HG02970 (cell line): ENCODE results near the gene OR11G2.
"Not testable (repeated sequence)": the region's sequence is repeated elsewhere in the genome, so short reads cannot be mapped to it uniquely, and the experiment has no call there.

Experiments
- ATAC-seq: cut with Tn5 transposase; IDR thresholded peaks from one replicate; pipeline ENCODE4 v1.9.1; 2021; ENCODE audit warnings: mild to moderate bottlenecking, moderate library complexity, moderate number of reproducible peaks; ENCODE audit not compliant: unreplicated experiment, low FRiP score

The OR11G2 gene

DNA sequence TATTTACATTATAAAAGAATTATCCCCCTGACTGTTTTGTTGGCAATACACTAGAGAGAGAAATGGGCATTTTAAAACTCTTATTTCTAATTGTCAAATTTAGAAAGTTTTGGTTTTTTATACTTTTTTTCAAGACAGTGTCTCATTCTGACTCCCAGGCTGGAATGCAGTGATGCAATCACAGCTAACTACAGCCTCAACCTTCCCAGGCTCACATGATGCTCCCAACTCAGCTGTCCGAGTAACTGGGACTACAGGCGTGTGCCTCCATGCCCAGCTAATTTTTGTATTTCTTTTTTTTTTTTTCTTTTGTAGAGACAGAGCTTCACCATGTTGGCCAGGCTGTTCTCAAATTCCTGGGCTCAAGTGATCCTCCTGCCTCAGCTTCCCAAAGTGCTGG, 24.5 kb downstream of the OR11G2 start:
- ATAC-seq, result no peak

DNA sequence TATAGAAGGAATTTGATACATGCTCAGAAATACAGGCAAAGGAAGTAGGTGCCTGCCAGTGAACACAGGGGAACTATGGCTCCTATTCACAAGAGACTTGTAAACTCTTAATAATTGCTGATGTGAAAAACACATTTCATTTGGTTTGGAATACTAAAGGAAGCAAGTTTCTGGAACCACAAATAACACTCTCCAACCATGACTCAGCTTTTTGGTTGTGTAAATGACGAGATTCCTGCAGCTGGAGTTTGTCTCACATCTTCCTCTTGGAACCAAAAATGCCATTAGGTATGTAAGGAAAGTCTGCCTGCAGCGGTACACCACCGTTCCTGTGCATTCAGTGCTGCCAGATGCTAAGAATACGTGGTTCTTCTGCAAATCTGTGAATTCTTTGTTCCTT, 28.3 kb downstream of the OR11G2 start:
- no peak for ATAC-seq

- no peak for ATAC-seq
Measured at GRCh38 chr14:20223410-20223809, 32.7 kb downstream of the OR11G2 start, which contains the start of gene OR11H6. Gene OR11H6, plus strand, starts transcription at chr14:20223710. Its CDS starts 0 bp downstream, at chr14:20223710.

GRCh38 chr14:20228681-20229080, 38.0 kb downstream of the OR11G2 start, which contains the start of gene OR11H7:
Gene OR11H7, plus strand, starts transcription at chr14:20228981.
- no peak for ATAC-seq

GRCh38 chr14:20235415-20235814, 44.7 kb downstream of the OR11G2 start:
- ATAC-seq, result not testable (repeated sequence)

DNA sequence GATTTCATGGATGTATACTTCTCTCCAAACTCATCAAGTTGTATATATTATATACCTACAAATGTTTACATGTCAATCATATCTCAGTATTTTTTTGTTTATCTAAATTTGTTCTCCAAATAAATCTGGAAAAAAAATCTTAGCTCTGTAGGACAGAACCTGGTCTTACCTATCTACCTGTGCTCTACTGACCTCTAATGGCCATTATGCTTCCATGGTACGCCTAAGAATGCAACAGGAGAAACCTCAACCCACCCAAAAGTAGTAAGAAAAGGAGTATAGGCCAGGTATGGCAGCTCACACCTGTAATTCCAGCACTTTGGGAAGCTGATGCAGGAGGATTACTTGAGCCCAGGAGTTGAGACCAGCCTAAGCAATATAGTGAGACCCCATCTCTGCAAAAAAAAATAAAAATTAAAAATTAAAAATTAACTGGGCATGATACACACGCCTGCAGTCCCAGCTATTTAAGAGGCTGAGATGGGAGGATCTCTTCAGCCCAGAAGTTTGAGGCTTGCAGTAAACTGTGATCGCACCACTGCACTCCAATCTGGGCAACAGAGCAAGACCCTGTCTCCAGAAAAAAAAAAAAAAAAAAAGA, 57.0 kb downstream of the OR11G2 start:
- ATAC-seq, result no peak
